CD4-positive, alpha-beta T cell treated with Interleukin-4 for 4 hours (primary cell): ENCODE measurements around the gene NCBP1.

Source experiments
- DNase-seq: peaks from one replicate; pipeline ENCODE4 v3.0.0-alpha.2; 2020

NCBP1 gene

GRCh38 chr9:97627624-97628023, 6.0 kb upstream of the NCBP1 start:
- DNase-seq: no peak

DNA sequence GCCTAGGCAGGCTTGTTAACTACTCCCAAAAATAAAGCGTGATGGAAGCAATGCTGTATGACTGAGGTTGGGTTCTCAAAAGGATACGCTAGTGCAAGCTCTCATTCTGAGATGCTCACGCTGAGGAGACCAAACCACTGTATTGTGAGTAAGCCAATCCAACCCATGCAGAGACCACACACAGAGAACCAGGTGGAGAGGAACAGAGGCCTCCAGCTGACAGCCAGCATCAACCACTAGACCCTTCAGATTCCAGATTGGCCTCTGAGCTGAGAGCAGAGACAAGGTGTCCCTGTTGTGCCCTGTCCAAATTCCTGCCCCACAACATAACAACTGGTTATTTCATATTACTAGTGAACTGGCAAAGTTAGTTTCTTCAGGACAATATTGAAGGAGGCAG, 5.0 kb upstream of the NCBP1 start:
- no peak for DNase-seq

GRCh38 chr9:97629156-97629555, 4.5 kb upstream of the NCBP1 start:
- DNase-seq: no peak

DNA sequence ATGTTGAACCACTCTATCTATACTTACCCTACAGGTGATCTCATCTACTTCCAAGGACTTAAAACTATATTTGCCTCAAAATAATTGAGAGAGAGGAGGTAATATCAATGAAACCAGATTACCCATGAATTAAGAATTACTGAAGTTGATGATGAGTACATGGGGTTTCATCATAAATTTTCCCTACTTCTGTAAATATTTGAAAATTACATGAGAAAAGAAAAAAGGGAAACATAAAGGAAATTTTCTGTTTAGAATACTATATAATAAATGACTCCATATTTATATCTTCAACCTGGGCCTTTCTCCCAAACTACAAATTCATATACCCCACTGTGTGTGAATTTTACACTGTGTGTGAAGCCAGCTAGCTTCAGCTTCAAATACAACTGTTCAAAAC, 3.0 kb upstream of the NCBP1 start:
- no peak for DNase-seq

DNA sequence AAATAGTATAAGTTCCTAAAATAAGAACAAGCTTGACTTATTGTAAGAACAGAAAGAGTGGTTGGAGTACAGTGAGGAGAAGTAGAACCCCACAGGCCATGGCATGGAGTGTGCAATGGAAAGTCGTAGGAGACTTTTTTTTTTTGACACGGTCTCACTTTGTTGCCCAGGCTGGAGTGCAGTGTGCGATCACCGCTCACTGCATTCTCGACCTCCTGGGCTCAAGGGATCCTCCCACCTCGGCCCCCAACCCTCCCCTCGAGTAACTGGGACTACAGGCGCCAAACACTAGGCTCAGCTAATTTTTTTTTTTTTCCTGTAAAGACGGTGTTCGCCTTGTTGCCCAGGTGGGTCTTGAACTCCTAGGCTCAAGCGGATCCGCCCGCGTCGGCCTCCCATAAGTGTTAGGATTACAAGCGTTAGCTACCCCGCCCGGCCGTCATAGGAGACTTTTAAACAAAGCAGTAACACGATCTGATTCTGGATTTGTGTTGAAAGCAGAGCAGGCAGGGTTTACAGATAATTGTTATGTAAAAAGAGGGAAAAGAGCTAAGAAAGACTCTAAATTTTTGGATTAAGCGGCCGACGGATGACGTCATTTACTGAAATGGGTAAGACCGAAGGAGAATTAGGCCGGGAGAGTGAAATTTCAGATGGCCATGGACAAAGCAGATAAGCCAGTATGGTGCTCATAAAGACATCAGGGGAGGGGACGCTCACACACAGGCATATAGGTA, 1.2 kb upstream of the NCBP1 start:
- no peak for DNase-seq

- peak; percentile 7 for DNase-seq
Observed at GRCh38 chr9:97633859-97634490, 354 bp downstream of the NCBP1 start.

DNA sequence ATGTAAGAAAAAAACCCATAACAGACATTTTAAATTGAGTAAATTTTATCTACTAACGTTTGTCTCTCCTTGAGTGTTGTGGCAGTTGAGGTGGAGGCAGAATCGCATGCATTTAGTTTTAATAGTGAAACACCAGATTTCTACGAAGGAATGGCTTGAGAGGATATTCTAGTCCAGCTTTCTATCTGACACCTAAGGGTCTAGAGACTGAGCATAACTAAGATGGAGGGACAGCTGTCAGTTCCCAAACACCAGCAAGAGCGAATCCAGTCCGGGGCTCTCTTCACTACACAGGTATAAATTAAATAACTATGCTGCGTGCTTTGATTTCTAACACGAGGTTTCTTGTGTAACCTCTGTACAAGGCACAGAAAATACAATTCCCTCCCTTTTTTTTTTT, 1.4 kb downstream of the NCBP1 start:
- no peak for DNase-seq

GRCh38 chr9:97636903-97637302, 3.3 kb downstream of the NCBP1 start:
- no peak for DNase-seq

DNA sequence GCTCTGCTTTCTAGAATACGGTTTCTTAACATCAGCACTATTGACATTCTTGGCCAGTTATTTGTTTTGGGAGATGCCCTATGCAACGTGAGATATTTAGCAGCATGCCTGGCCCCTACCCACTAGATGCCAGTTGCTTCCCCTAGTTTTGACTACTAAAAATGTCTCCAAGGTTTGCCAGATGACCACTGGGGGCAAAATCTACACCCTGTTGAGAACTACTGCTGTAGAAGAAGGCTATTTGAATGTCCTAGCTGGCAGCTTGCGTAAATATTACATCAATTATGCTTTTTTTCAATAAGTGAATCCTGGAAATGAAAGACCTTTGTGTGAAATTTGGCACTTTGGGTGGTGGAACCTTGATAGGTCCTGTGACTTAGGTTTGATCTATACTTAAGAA, 5.0 kb downstream of the NCBP1 start:
- DNase-seq: no peak

DNA sequence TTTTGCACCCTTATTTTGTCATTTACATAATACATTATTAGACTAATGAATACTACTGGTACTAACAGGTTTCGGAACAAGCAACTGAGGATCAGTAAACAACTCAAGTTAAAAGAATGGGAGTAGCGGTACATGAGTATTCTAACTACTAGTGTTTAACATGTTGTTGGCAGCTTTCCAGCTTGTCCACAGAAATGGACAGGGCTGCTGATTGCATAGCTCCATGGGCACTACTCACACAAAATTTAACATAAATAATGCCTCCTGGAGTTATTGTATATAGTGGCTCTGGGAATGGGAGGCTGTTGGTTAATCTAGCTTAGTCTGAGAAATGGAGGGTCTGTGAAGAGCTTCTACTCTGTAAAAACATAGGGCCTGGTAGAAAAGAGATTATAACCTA, 6.7 kb downstream of the NCBP1 start:
- DNase-seq: no peak

GRCh38 chr9:97645720-97646119, 12.1 kb downstream of the NCBP1 start:
- DNase-seq: no peak

GRCh38 chr9:97647996-97648395, 14.4 kb downstream of the NCBP1 start:
- DNase-seq: no peak

DNA sequence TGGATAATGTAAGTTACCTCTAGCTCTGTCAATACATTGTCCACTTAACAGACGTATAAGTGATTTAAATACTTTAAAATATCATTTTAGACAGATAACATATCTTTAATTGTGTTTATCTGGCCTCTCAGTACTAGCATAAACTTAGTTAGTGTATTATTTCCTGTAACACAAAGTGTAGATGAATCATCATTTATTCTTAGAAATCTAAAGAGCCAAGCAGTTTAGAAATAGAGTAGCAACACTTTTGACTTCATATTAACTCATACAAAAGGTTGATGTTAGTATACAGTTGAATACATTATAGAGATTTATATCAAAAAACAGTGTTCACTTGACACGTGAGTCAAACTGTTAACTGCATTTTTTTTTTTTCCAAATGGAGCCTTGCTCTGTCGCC, 18.0 kb downstream of the NCBP1 start:
- DNase-seq: no peak

DNA sequence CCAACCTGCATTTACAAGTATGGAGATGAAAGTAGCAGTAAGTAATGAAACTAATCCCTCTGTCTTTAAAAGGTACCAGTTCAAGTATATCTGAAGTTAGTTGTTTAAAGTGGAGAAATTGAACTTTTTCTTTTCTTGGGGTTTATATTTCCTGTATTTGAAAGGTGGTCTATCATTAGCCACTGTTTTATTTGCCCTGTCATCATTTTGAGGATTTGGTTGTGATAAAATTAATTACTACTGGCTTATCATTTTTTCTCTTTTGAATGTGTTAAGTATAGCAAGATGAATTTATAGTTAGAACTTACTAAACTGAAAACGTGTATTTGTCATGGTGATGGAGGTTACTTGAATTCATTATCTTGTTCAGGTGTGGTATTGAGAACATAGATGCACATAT, 25.1 kb downstream of the NCBP1 start:
- DNase-seq: no peak

DNA sequence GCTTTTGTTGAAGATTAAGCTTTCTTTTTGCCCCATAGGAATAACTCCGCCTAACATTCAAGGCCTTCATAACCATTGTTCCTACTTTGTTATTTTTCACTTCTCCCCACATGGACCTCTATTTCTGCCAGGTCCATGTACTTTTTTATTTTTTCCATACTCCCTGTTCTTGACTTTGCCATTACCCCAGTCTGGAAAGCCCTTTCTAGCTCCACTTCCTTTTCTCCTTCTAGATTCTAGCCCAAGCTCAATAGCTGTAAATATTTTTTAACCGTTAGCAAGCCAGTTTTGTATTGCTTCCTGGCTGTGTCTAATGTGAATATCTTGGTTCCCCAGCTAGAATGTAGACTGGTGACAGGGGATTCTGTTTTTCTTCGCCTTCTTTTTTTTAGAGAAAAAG, 26.1 kb downstream of the NCBP1 start:
- no peak for DNase-seq

DNA sequence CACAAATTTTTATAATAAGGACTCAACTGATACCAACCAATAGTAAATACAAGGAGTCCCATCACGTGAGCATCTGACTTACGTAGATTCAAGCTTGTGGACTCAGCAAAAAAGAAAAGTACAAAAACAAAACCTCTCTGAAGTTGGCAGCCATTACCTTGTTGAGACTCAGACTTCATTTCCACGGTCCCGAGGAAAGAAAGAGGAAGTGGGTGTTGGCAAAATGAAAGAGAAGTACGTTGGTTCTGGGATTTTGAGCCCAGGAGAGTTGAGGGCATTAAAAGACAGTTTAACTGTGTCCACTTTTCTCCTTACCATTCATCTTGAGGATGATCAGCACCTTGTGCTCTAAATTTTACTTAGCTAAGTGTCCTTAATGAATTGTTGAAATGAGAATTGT, 26.7 kb downstream of the NCBP1 start:
- no peak for DNase-seq

DNA sequence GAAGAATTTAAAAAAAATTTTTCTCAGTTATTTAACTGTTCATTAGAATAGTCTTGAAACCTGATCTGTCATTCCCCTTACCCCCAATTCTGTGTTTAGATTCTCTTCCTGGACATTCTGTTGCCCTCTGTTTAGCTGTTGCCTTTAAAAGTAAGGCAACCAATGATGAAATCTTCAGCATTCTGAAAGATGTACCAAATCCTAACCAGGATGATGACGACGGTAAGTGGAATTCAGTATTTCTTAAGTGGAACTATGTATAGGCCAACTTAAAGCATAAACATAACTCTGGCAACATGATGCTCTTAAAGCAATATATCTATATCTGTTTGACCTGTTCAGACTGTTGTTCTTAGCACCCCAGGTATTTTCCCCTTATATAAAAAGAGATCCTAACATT, 27.2 kb downstream of the NCBP1 start:
- DNase-seq: no peak

- DNase-seq: no peak
Observed at GRCh38 chr9:97665742-97666141, 32.1 kb downstream of the NCBP1 start.

DNA sequence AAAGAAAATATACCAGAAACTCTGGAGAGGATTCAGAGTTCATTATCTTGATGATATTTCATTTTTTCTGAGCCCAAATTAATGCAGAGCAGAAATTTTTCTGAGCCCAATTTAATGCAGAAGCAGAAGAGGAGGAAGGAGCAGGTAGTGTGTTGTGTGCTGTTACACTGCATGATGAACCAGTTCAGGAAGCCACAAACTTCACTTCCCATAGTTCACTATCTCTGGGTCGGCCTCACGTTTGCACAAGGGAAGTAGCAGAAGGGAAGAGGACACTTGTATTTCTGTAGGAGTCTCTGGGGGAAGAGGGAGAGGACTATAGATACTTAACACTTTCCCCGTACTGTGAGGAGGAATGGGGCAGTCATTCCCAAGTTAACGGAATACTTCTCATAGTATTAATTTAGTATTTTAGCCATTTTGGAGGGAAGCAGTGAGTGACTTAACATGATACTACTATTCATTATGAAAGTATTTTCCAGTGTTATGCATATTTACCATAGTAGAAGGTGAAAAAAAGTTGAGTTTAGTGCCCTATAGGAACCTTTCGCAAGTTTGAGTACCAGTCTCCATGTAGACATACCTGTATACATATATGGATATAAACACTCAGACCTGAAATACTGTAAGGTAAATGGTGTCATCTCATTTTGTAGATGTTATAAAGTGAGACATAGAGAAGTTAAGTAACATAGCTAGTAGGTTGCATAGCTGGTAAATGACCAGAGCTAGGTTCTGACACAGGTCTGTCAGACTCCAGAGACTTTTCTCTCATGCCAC, 33.5 kb downstream of the NCBP1 start:
- DNase-seq: no peak

DNA sequence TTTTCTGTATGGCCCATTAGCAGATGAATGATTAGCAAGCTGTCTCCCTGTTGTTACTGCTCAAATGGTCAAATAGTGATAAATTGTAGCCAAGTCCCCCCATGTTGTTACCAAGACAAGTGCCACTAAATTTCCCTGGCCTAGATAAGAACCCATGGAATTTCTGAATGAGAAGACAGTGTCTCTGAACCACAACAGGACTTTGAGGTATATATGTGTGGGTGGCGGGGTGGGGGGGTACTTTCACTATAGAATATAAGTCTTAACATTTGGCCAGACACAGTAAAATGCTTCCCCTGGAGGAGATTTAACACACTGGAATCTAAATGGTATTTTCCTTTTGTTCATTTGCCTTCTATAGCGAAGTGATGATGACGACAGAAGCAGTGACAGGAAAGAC, 34.9 kb downstream of the NCBP1 start:
- no peak for DNase-seq

GRCh38 chr9:97670586-97670985, 37.0 kb downstream of the NCBP1 start:
- no peak for DNase-seq

DNA sequence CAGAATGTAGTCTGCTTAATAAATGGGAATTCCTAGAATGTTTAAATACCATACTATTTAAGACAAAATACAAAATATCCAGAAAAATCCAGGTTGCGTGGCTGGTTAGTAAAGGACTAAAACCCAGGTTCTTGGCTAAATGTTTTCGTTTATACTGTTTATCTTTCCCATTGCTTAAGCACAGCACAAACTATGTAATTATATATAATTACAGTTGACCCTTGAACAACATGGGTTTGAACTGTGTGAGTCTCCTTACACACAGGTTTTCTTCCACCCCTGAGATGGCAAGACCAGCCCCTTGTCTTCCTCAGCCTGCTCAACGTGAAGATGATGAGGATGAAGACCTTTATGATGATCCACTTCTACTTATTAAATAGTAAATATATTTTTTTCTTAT, 38.8 kb downstream of the NCBP1 start:
- no peak for DNase-seq

- DNase-seq: no peak
Observed at GRCh38 chr9:97673922-97674321, 40.3 kb downstream of the NCBP1 start.

- DNase-seq: no peak
Observed at GRCh38 chr9:97675655-97676054, 42.0 kb downstream of the NCBP1 start.
